Left cardiac atrium (tissue), 4 donors: Measurements from ENCODE around the gene KLRC1. TPM values are rescaled to one million over a fixed set of nuclear protein-coding genes. Genes with fewer than 3 reads are reported as not detected.
A peak's percentile ranks its signal among the peaks of the same experiment; 100 is the strongest.
"Not testable (repeated sequence)": the region's sequence is repeated elsewhere in the genome, so short reads cannot be mapped to it uniquely, and the experiment has no call there.

Experiments
- ATAC-seq, 2 donors: fragments of 200-7000 bp; cut with Tn5 transposase; one replicate each; pipeline ENCODE4 v1.9.1; 2020; ENCODE audit warnings: mild to moderate bottlenecking in 2 of 2, moderate library complexity in 2 of 2
- DNase-seq: peaks from one replicate; pipeline ENCODE4 v3.0.0-alpha.2; 2020
- intact Hi-C, 2 donors: fragments of 100-400 bp; cut with DNase I; formaldehyde crosslinking; loops; one replicate each; pipeline versions ENCODE4 v1.14.1 to v1.15.1; 2022 to 2023
- long read RNA-seq: library from polyadenylated mRNA; unstranded; transcript quantifications from one replicate; pipeline ENCODE4 v2.0.0, GENCODE V29; 2021
- total RNA-seq, 2 donors: library from RNA; stranded (reverse); fragmentation: NEBNext Ultra II Directional; extraction: Animal tissue kit (Norgen Biotek cat#: 25700); gene quantifications; one replicate each; pipeline ENCODE4 v1.2.1, GENCODE V29; 2021
- donor health status: DM: no; HTN: yes; CAD: no.
- donor health status: DM: no; HTN: yes; CAD: no; lungs with severe emphysema.
- donor health status: DM: yes; HTN: yes; CAD: no.
- donor health status: Dilated cardiomyopathy.

Gene KLRC1
- total RNA-seq, result under 1 TPM in 1 of 2 donors, not detected in 1; 0.27 TPM
- long read RNA-seq, result 0 reads

DNA sequence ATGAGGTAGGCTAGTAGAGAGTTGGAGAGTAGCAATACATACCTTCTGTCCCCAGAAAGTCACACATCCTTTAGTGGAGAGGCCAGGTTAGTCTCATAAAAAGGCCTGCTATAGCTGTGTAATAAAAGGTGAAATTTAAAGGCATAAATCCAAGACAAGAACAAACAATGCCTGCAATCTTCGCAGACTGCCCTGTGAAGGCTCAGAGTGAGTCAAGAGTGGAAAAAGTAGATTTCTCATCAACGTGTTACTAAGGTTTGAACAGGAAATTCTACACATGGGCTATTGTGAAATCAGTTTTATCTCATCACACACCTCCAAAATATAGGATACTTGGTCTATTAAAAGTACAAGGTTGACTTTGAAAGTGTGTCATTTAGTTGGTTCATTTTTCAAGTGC lies at the start of gene KLRC1:
TSS of gene KLRC1 (minus strand) at position 222 of the 400 bp plus-strand sequence. CDS start 2,221 bp downstream, outside the sequence.
- ATAC-seq (no peak), DNase-seq (no peak)
- intact Hi-C loops, result no loop called here

DNA sequence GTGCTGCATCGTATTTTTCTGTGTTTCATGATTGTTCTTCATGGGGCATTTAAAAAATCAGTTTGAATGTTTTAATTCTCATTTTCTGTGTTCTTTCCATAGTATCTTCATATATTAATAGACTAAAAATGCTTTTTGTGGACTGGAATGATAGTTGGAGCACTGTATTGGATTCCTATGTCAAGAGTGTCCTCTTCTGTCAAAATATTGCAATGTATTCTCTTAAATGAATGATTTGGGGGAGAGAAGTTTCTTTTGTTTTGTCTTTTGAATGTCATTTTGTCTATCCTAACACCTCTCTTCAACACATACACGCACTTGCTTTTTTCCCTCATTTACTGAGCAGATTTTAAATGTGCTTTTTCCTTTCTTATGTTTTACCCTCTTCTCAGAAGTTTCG lies 47.9 kb upstream of the KLRC1 start:
- intact Hi-C loops, result no loop called here
- DNase-seq, result no peak
- ATAC-seq, result no peak

DNA sequence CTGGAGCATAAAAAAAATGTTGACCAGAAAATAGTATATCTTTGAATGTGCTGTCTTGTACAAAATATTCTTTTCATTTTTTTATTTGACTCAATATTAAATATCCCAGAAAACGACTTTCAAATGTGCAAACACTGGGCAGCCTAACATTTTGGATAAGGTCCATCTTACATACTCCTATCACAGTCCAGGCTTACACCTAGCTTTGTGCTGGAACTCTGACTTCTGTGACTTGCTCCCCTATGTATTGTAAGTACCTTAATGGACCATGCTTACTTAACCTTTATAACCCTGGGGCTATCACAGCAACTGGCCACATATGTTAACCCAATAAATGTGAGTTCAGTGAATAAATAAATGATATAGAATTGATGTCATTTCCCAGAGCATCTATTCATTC lies 44.9 kb upstream of the KLRC1 start:
- intact Hi-C loops, result no loop called here
- no peak for ATAC-seq
- no peak for DNase-seq

DNA sequence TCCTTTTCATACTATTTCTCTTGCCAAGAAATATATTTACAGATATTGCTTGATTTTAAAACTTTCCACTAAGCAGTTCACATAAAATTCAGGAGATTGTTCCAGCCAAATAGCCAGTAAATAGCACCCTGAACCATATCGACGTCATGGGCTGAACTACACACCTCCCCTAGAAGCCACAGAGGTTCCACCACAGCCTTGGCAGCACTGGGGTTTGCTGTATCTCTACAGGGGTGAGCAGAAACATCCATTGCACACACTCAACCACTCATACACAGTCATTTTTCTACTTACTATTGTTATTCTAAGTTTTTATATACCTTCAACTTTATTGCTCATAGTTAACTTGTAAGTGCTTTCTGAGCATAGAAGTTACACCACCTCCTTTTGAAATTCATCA lies 44.4 kb upstream of the KLRC1 start:
- DNase-seq (no peak), ATAC-seq (peak; percentile 32 to 57)
- intact Hi-C loops, result no loop called here

DNA sequence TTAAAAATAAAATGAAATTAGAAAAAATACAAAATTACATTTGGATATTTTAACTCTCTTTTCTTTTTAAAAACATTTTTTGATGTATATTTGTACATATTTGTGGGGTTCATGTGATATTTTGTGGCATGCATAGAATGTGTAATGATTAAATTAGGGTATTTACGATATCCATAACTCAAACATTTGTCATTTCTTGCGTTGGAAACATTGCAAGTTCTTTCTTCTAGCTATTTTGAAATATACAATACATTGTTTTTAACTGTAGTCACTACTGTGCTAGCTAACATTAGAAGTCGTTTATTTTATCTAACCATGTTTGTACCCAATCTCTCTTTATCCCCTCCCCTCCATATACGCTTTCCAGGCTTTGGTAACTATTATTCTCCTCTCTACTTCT lies 38.6 kb upstream of the KLRC1 start:
- no peak for ATAC-seq
- DNase-seq, result no peak
- intact Hi-C loops, result no loop called here

DNA sequence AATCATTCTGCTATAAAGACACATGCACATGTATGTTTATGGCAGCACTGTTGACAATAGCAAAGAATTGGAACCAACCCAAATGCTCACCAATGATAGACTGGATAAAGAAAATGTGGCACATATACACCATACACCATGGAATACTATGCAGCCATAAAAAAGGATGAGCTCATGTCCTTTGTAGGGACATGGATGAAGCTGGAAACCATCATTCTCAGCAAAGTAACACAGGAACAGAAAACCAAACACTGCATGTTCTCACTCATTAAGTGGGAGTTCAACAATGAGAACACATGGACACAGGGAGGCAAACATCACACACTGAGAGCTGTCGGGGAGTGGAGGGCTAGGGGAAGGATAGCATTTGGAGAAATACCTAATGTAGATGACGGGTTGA lies 34.2 kb upstream of the KLRC1 start:
- intact Hi-C loops, ATAC-seq, DNase-seq: not testable (repeated sequence)

DNA sequence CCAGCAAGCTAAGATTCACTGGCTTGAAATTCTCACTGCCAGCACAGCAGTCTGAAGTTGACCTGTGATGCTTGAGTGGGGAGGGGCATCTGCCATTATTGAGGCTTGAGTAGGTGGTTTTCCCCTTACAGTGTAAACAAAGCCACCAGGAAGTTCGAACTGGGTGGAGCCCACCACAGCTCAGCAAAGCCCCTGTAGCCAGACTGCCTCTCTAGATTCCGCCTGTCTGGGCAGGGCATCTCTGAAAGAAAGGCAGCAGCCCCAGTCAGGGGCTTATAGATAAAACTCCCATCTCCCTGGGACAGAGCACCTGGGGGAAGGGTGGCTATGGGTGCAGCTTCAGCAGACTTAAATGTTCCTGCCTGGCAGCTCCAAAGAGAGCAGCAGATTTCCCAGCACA lies 28.7 kb upstream of the KLRC1 start:
- DNase-seq, intact Hi-C loops, ATAC-seq: not testable (repeated sequence)

DNA sequence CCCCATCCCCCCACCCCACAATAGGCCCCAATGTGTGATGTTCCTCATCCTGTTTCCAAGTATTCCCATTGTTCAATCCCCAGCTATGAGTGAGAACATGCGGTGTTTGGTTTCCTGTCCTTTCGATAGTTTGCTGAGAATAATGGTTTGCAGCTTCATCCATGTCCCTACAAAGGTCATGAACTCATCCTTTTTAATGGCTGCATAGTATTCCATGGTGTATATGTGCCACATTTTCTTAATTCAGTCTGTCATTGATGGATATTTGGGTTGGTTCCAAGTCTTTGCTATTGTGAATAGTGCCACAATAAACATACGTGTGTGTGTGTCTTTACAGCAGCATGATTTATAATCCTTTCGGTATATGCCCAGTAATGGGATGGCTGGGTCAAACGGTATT lies 19.6 kb upstream of the KLRC1 start:
- DNase-seq, ATAC-seq, intact Hi-C loops: not testable (repeated sequence)

DNA sequence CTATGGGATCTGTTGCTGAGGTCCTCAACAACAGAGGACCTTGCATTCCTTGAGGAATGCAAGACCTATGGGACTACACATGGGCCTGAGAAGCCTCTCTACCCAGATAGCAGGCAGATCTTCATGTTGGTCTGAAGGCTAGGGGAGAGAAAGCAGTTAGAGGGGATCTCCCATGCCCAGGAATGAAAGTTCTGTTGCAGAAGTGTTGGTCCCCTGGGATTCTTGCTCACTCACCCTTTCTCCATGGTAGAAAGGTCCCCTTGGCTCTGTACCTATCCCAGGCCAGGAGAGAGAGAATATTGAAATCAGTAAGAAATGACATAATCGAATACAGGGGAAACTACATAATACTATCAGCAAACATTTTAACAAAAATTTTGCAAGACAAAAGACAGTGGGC lies 16.5 kb upstream of the KLRC1 start:
- no peak for ATAC-seq
- intact Hi-C loops, result no loop called here
- no peak for DNase-seq

DNA sequence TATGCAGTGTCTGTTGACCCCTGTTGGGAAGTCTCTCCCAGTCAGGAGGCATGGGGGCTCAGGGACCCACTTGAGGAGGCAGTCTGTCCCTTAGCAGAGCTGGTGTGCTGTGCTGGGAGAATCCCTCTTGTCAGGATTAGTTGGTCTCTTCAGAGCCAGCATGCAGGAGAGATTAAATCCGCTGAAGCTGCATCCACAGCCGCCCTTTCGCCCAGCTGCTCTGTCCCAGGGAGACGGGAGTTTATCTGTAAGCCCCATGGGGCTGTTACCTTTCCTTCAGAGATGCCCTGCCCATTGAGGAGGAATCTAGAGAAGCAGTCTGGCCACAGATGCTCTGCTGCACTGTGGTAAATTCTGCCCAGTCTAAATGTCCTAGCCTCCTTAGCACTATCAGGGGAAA lies 13.1 kb upstream of the KLRC1 start:
- ATAC-seq, result no peak
- intact Hi-C loops, result no loop called here
- no peak for DNase-seq

DNA sequence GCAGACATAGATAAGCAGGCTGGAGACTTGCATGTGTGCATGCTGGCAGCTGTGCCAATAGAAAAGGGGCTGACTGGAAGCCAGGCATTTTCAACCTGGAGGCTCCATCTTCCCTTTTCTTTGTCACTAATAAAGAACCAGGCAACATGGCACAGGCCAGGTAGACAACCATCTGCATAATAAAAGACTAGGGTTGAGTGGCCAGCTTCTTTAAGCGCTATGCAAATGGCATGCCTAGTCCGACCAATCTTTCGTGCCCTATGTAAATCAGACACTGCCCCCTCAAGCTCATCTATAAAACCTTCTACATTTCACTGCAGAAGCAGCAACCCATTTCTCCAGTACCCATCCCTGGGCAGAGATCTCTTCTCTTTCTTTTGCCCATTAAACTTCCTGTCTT lies 4.6 kb upstream of the KLRC1 start:
- ATAC-seq, result no peak
- intact Hi-C loops, result no loop called here
- DNase-seq, result no peak

DNA sequence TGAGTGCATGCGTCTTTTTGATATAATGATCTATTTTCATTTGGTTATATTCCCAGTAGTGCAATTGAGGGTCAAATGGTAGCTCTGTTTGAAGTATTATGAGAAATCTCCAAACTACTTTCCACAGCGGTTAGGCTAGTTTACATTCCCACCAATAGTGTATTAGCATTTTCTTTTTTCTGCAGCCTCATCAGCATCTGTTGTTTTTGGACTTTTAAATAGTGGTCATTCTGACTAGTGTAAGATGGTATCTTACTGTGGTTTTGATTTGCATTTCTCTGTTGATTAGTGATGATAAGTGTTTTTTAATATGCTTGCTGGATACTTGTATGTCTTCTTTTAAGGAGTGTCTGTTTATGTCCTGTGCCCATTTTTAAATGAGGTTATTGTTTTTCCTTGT lies 3.7 kb upstream of the KLRC1 start:
- ATAC-seq, result no peak
- intact Hi-C loops, result no loop called here
- no peak for DNase-seq

DNA sequence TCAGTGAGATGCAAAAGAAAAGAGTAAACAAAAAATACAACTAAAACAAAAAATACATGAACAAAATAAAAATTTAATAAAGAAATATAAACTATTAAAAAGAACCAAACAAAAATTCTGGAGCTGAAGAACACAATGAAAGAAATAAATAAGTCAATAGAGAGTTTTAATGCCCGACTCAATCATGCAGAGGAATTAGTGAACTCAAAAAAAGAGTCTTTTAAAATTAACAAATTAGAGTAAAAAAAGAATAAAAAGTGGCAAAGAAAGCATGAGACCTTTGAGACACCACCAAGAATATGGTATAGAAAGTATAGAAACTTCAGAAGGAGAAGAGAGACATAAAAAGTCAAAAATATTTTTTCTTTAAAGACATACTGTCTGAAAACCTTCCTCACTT lies 2.6 kb upstream of the KLRC1 start:
- DNase-seq (no peak), ATAC-seq (no peak)
- intact Hi-C loops, result no loop called here

DNA sequence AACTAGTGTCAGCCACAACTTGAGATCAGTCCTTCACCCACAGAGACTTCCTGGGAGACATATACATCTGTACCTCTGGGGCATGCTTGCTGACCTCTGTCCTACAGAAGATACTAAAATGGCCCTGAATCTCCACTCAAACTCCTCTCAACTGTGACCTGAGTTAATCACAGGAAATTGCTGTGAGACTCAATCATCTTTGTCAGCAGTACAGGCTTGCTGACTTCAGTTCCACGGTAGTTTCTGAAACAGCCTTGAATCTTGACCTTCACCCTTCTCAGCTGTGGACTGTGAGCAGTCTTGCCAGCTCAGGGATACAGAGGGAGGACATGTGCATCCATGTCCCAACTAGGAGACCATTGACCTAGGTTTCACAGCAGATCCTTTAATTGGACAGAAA lies 1.4 kb upstream of the KLRC1 start:
- no peak for ATAC-seq
- intact Hi-C loops, result no loop called here
- no peak for DNase-seq

DNA sequence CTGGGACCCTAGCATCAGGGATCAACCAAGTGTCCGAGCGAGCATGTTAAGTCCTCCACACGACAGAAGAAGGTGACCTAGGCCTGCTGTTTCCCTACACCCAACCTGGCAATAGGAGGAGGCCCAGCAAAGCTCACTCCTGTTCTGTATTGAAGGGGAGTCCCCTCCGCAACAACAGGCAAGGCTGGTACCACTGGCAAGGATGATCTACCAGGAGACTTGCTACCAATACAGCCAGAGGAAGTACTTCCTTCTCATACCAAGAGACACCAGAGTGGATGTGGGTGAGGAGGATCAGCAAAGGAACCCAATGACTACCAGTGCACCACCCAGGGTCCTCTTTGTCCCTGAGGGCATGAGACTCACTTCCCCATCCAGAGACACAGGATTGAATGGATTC lies 4.9 kb downstream of the KLRC1 start:
- no peak for DNase-seq
- no peak for ATAC-seq
- intact Hi-C loops, result no loop called here

DNA sequence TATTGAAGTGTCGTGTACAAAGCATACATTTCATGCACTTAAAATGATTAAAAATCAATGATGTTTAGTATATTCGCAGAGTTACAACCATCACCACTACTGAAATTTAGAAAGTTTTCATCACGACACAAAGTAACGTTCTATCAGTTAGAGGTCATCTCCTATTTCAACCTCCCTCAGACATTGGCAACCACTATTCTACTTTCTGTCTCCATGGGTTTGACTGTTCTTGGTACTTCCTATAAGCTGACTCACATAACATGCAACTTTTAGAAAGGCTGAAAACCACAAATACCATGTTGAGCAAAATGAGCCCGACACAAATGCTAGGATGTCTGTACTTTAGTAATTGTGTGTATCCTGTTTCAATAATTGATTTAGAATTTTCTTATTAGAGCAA lies 7.1 kb downstream of the KLRC1 start:
- ATAC-seq, intact Hi-C loops, DNase-seq: not testable (repeated sequence)

DNA sequence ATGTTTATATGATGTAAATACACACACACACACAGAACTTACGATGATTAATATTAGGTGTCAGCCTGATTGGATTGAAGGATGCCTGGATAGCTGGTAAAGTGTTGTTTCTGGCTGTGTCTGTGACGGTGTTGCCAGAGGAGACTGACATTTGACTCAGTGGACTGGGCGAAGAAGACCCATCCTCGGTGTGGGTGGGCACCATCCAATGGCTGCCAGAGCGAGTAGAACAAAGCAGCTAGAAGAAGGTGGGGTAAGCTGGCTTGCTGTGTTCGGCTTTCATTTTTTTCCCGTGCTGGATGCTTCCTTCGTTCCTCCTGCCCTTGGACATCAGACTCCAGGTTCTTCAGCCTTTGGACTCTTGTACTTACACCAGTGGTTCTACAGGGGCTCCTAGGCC lies 12.0 kb downstream of the KLRC1 start:
- intact Hi-C loops, DNase-seq, ATAC-seq: not testable (repeated sequence)

DNA sequence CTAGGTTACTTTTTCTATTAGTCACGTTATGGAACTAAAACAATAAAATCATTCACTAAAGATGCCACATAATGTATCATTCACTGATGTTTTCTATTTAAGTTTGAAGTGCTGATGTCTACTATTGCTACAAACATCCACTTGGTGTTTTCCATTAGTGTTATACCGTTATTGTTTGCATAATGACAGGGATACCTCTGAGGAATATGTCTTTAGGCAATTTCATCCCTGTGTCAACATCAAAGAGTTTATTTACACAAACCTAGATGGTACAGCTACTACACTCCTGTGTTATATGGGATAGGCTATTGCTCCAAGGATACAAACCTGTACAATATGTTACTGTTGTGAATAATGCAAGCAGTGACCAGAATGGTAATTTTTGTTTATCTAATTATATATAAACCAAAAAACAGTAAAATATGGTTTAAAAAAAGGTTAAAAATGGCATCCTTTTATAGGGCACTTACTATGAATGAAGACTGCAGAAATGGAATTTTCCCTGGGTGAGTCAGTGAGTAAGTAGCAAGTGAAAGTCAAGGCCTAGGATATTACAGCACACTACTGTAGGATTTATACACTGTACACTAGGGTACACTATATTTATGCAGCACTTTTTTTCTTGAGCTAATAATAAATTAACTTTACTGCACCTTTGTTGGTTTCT lies 13.4 kb downstream of the KLRC1 start:
- DNase-seq, ATAC-seq, intact Hi-C loops: not testable (repeated sequence)

DNA sequence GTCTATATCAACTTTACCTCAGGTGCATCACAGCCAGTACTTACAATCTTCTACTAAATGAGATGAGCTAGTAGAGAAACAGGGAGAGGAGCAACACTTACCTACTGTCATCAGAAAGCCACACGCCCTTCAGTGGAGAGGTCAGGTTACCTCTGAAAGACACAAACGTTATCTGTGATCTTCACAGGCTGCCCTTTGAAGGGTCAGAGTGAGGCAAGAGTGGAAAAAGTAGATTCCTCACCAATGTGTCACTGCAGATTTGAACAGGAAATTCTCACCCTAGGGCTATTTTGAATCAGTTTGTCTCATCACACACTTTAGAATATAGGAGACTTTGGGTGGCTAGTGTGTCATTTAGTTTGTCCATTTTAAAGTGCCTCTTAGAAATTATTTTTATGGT lies 15.6 kb downstream of the KLRC1 start:
- DNase-seq, ATAC-seq, intact Hi-C loops: not testable (repeated sequence)

DNA sequence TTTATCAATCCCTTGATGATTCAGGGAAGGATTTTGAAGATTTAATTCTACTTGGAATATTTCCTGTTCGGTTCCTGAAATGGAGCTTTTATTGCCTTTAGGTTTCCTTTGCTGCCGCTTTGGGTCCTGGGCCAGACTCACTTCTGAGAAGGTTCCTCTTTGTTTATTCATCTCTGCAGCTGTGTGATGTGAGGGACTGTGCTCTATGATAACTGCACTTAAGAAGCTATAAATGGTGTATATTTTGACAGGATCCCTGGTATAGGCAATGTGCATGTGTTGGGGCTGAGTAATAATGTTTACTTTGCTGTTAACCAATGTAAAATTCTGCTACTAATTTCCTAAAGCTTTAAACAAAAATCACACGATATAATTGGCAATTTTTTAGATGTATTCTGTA lies 17.4 kb downstream of the KLRC1 start, which contains the start of gene KLRC2:
TSS of gene KLRC2 (minus strand) at position 195 of the 400 bp plus-strand sequence. CDS start at position 171, 24 bp downstream.
- ATAC-seq, intact Hi-C loops, DNase-seq: not testable (repeated sequence)

DNA sequence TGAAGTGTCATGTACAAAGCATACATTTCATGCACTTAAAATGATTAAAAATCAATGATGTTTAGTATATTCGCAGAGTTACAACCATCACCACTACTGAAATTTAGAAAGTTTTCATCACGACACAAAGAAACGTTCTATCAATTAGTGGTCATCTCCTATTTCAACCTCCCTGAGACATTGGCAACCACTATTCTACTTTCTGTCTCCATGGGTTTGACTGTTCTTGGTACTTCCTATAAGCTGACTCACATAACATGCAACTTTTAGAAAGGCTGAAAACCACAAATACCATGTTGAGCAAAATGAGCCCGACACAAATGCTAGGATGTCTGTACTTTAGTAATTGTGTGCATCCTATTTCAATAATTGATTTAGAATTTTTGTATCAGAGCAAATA lies 22.6 kb downstream of the KLRC1 start:
- ATAC-seq, intact Hi-C loops, DNase-seq: not testable (repeated sequence)
